Stimulated activated CD4-positive, alpha-beta T cell treated with anti-CD3 and anti-CD28 coated beads, Interleukin-4, amount 100 ng/mL, for 24 hours (primary cell): ENCODE results near the gene IBA57.
A peak's percentile ranks its signal among the peaks of the same experiment; 100 is the strongest.

ENCODE experiments used
- DNase-seq: peaks from one replicate; pipeline ENCODE4 v3.0.0-alpha.2; 2020

The IBA57 gene

DNA sequence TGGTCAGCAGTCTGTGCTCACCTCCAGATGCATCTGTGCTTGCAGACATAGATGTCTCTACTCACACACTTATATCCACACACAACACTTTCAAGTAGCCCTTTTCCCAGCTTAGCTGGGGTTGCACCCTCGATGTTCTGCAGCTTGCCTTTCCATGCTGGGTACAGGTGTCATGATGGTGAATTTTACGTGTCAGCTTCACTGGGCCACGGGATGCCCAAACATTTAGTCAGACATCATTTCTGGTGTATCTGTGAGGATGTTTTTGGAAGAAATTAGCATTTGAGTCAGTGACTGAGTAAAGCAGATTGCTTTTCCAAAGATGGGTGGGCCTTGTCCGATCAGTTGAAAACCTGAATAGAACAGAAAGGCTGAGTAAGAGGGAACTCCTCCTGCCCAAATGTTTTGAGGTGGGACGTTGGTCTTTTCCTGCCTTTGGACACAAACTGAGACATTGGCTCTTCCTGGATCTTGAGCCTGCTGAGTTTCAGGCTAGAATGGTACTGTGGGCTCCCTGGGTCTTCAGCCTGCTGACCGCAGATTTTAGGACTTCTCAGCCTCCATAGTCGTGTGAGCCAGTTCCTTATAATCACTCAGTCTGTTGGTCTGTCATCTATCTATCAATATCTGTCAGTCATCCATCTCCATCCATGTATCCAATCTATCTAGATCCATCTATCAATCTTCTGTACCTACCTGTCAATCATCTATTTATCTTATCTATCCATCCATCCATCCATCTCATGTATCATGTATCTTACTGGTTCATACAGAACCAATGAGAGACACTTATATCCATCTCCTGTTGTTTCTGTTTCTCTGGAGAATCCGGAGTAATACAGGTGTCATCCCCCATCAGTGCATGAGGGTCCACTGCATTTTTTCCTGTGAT, 29.6 kb downstream of the IBA57 start:
- no peak for DNase-seq

DNA sequence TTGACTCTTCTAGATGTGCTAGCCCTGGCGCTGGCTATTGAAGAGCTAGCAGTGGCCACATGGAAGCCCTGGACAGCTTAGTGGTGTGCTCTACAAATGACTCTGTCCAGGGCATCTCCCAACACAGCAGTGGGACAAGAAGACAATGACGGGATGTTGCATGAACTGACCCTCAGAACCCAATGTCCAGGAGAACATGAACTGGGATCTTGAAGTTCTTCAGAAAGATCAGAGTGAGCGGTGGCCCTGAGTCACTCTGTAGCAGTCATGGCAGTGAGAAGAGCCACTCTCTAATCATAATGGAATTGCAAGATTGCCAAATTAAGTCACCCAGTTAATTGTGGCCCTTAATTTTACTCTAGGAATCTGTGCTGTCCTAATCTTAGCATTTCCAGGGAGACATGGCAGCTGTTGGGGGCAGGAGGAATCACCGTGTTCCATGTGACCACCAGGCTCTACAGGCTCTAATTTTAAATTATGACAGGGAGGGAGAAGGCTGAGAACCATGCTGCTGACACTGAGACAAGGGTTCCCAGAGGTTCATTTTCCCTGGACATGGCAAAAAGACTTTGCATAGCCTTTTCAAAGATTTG, 32.0 kb downstream of the IBA57 start:
- DNase-seq = no peak

DNA sequence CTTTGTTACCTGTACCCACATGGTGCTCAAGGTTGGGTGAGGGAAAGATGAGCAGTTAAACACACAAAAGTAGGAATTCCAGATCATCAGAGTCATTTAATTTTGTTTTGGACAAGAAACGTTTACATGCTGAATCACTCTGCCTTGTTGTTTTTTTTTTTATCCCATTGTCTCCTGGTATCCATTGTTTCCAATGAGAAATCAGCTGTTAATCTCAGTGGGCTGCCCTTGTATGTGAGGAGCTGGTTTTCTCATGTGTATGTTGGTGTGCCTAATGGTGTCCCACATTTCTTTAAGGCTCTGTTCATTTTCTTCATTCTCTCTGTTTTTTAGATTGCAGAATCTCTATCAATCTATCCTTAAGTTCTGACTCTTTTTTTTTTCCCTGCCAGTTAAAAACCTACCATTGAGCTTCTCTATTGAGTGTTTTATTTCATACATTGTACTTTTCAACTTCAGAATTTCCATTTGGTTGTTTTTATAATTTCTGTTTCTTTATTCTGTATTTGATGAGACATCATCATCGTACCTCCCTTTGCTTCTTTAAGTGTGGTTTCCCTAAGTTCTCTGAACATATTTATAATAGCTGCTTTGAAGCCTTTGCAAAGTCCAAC, 33.5 kb downstream of the IBA57 start:
- no peak for DNase-seq

DNA sequence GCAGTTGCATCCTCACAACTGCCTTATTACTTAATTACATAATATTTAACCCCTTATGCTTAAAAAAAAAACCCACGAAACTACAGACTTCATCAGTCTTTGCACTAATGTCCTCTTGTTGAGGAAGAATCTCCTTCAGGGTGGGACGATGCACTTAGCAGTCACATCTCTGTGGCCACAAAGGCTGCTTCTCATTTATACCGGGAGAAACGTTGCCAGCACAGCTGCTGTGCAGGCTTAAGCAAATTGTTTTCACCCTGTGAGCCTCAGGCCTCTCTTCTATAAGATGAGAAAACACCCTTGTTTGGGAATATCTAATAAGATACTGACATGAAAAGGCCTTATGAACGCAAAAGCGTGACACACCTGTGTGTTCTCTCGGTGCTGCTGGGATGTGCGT, 39.4 kb downstream of the IBA57 start:
- DNase-seq = no peak

DNA sequence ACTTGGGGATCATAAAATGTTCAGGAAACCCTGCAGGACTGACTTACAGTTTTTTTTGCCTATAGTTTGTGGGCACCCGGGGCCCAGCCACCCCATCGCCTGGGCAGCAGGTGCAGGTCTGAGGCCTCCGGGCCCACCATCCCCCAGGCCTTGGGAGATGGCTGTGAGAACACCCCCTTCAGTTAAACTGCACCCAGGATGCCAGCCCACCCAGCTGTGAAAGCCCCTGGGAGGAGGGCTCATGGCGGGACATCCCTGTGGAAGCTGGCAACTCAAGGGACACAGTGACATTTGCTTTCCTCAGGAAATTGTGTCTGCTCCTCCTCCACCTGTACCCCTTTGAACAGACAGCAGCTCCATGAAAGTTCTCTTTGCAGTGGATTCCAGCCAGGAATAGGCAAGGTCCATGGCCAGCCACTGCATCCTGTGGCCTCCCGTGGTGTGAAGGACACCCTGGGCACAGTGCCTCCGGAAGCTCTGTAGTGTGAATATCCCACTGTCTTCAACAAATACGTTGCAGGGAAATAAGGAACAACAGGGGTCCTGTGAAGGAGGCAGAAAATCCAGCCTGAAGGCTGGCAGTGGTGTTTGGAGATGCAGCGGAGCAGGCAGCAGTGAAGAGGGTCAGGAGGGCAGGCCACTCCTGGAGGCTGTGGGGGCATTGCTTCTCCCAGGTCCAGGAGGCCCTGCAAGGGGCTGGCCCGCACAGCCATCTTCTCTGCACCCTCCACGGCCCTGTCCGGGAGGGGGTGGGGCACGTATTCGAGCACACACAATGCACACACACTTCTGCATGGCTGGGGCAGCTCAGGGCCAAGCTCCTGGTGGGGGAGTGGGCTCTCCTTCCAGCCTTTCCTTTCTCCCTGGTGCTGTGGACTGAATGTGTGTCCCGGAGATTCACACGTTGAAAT, 40.2 kb downstream of the IBA57 start:
- DNase-seq = no peak

GRCh38 chr1:228206582-228207351, 41.2 kb downstream of the IBA57 start:
- no peak for DNase-seq

DNA sequence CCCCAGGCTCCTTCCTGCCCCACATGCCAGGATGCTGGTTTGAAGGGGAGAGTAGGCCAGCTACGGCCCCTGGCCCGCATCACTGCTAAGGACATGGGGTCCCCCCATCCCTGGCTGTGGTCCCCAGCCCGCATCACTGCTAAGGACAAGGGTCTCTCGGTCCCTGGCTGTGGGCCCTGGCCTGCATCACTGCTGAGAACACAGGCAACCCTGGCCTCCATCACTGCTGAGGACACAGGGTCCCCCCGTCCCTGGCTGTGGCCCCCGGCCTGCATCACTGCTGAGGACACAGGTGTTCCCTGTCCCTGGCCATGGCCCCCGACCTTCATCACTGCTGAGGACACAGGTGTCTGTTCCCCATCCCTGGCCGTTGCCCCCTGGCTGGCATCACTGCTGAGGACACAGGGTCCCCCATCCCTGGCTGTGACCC, 41.8 kb downstream of the IBA57 start:
- no peak for DNase-seq

DNA sequence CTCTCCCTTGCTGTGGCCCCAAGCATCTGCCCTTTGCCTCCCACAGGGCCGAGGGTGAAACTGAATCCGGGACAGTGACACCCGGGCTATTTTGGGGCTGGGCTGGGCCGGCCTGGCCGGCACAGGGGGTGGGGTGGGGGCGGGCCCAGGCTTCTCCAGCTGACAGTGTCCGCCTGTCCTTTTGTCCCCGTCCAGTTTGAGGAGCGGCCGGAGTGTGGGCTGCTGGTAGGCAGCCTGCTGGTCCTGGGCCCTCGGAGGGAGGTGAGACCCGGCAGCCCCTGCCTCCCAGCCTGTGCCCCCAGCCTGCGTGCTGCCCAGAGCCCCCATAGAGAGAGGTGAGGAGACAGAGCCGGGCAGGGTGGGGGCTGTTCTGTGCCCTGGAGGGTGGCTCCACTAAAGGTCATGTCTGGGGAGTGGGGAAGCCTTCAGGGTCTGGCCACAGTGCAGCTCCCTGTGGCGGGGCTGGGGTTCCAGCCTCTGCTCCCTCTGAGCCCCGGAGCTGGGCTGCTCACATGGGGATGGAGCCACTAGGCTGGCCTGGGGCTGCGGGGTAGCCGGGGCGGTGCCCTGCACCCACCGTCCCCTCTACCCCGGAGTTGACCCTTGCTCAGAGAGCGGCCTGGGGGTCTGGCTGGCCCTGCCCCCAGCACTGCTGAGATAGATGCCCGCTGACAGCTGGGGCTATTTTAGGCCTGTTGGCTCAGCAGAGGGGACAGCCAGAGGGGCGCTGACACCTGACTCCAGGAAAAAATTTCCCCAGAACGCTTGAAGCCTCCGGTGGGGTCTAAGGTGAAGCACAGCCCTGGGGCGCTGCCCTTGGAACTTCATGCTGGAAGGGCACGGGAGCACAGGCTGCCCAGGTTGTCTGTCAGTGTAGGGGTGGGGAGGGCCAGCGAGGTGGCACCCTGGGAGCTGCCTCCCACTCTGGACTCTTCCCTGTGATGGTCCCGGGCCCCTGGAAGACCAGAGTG, 42.5 kb downstream of the IBA57 start, which contains the start of gene OBSCN:
Gene OBSCN, plus strand, starts transcription at position 194 of the 971 bp plus-strand sequence. CDS start 3,740 bp downstream, outside the sequence.
- DNase-seq = no peak

- no peak for DNase-seq
These were observed 43.4 kb downstream of the IBA57 start for GRCh38 chr1:228208831-228209551.

GRCh38 chr1:228209657-228210056, 44.1 kb downstream of the IBA57 start:
- no peak for DNase-seq

DNA sequence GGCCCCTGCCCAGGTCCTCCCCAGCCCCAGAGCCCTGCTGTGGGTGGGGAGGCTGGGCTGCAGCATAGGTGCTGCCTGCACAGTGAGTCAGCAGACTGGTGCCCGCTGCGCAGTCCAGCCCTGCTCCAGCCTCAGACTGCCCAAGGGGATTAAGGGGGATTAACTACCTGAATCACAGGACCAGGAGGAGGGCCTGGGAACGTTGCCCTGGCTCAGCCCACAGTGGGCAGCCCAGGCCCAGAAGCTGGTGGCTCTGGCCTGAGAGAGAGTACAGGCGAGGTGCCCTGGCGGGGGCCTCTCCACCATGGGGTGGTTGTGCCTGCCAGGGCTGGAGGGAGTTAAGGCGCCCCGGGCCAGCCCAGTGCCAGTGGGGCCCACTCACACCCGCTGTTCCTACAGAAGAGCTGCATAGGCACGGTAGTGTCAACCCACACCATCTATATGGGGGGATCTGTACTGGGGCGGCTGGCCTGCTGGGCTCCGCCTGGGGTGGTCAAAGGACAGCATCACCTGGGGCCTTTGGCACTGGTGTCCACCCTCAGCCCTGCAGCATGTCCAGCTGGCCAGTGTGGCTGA, 44.6 kb downstream of the IBA57 start:
- DNase-seq = no peak

DNA sequence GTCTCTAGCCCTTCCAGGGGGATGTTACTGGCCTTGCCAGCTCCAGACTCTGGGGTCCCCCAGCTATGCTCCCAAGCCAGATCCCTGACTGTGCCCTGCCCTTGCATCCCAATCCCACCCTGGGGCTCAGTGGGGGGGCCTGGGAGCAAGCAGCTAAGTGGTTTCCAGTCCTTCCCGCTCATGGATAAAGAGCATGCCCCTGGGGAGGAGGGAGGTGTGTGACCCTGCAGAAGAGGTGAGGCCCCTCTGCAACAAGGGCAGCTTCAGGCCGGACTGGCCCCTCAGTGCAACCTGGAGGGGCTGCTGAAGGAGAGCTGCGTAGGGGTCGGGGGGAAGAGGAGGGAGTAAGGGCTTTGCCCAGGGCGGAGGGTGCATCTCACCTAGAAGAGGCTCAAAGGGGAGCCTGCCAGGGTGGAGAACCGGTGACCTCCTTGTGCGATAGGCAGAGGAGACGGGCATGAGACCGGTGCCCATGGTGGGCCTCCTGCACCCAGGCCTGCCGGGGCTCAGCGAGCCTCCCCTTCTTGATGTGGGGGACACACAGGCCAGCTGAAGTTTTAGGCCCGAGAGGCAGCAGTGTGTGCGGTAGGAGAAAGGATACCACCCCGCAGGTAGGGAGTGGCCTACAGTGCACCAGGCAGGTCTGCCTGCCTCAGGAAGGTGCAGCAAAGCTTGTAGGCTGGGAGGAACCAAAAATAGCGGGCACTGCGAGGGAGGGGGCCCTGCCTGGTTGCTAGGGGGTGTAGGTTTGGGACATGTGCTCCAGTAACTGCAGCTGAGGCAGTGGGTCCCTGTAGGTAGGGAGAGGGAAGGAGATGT, 45.3 kb downstream of the IBA57 start:
- DNase-seq = no peak

GRCh38 chr1:228211531-228212414, 46.2 kb downstream of the IBA57 start:
- DNase-seq = no peak

GRCh38 chr1:228212415-228212965, 46.9 kb downstream of the IBA57 start:
- DNase-seq = no peak

- peak; percentile 90 for DNase-seq
These were observed 47.6 kb downstream of the IBA57 start for GRCh38 chr1:228212966-228213844.
